Neural cell (in vitro differentiated cells): ENCODE results near the gene KCNK10. TPM values are rescaled to one million over a fixed set of nuclear protein-coding genes. Genes with fewer than 3 reads are reported as not detected.

Source experiments
- H2AFZ ChIP-seq: fragments of 200-600, 300-800 bp; sonication (generic), shearing (Covaris generic); 2 replicates; pipeline ENCODE4 v1.6.0; 2014; ENCODE audit warnings: low read depth, mild to moderate bottlenecking, antibody characterized with exemption, low read length, moderate library complexity
- H3F3A ChIP-seq: fragments of 200-600 bp; shearing (Covaris generic); 2 replicates; pipeline ENCODE4 v1.6.1; 2016; ENCODE audit warnings: mild to moderate bottlenecking, moderate library complexity, mixed read lengths, antibody characterized with exemption, low read length; ENCODE audit not compliant: insufficient read depth, poor library complexity, severe bottlenecking
- H3K27ac ChIP-seq: fragments of 200-600, 300-800 bp; sonication (generic), shearing (Covaris generic); 2 replicates; pipeline ENCODE4 v1.5.1; 2014; ENCODE audit warnings: mild to moderate bottlenecking, low read length, moderate library complexity
- H3K27me3 ChIP-seq: fragments of 300-800, 200-600 bp; sonication (generic), shearing (Covaris generic); 2 replicates; pipeline ENCODE4 v1.6.0; 2014; ENCODE audit warnings: mild to moderate bottlenecking, low read depth, low read length, moderate library complexity; ENCODE audit not compliant: insufficient read depth
- H3K36me3 ChIP-seq: fragments of 300-800, 200-600 bp; sonication (generic), shearing (Covaris generic); 2 replicates; pipeline ENCODE4 v1.5.1; 2014; ENCODE audit warnings: mild to moderate bottlenecking, antibody characterized with exemption, low read length, moderate library complexity; ENCODE audit not compliant: insufficient read depth
- H3K4me2 ChIP-seq: fragments of 300-800, 200-600 bp; sonication (generic), shearing (Covaris generic); 2 replicates; pipeline ENCODE4 v1.6.0; 2014; ENCODE audit warnings: mild to moderate bottlenecking, low read length
- H3K4me3 ChIP-seq: fragments of 300-800, 200-600 bp; sonication (generic), shearing (Covaris generic); 2 replicates; pipeline ENCODE4 v1.5.1; 2014; ENCODE audit warnings: mild to moderate bottlenecking, low read length, moderate library complexity
- H3K79me2 ChIP-seq: fragments of 200-600 bp; shearing (Covaris generic); replicated peaks from 2 replicates; pipeline ENCODE4 v1.6.0; 2014; ENCODE audit warnings: mild to moderate bottlenecking, low read length, moderate library complexity; ENCODE audit not compliant: insufficient read depth
- H3K9ac ChIP-seq: fragments of 300-800, 200-600 bp; sonication (generic), shearing (Covaris generic); 2 replicates; pipeline ENCODE4 v1.6.1; 2016; ENCODE audit warnings: mild to moderate bottlenecking, low read length, mixed read lengths
- H3K9me2 ChIP-seq: fragments of 200-600 bp; shearing (Covaris generic); 2 replicates; pipeline ENCODE4 v1.6.1; 2016; ENCODE audit warnings: mild to moderate bottlenecking, low read length, mixed read lengths; ENCODE audit not compliant: insufficient read depth
- H3K9me3 ChIP-seq: fragments of 200-600, 300-800 bp; sonication (generic), shearing (Covaris generic); 2 replicates; pipeline ENCODE4 v1.6.1; 2016; ENCODE audit warnings: mild to moderate bottlenecking, mixed run types, low read length, moderate library complexity, mixed read lengths
- H4K20me1 ChIP-seq: fragments of 200-600 bp; shearing (Covaris generic); 2 replicates; pipeline ENCODE4 v1.6.1; 2016; ENCODE audit warnings: mild to moderate bottlenecking, mixed run types; ENCODE audit not compliant: insufficient read depth
- EP300 ChIP-seq: fragments of 450-650 bp; conservative IDR thresholded peaks from 2 replicates; pipeline ENCODE4 v1.6.1; 2014; ENCODE audit warnings: antibody characterized with exemption, mild to moderate bottlenecking, moderate library complexity; ENCODE audit not compliant: poor library complexity, severe bottlenecking
- EZH2 ChIP-seq: fragments of 200-600, 300-800 bp; shearing (Covaris generic), sonication (generic); IDR thresholded peaks from 2 replicates; pipeline ENCODE4 v1.6.1; 2014; ENCODE audit warnings: antibody characterized with exemption, low read length, borderline replicate concordance, mild to moderate bottlenecking; ENCODE audit not compliant: insufficient read depth, poor library complexity, severe bottlenecking
- MXI1 ChIP-seq: fragments of 450-650 bp; conservative IDR thresholded peaks from 2 replicates; pipeline ENCODE4 v1.6.1; 2014; ENCODE audit warnings: antibody characterized with exemption, mild to moderate bottlenecking; ENCODE audit not compliant: poor library complexity, severe bottlenecking
- POLR2AphosphoS5 ChIP-seq: IDR thresholded peaks from 2 replicates; pipeline ENCODE4 v1.6.1; 2012
- RAD21 ChIP-seq: fragments of 450-650 bp; conservative IDR thresholded peaks from 2 replicates; pipeline ENCODE4 v1.6.1; 2014; ENCODE audit warnings: antibody characterized with exemption, mild to moderate bottlenecking, moderate library complexity
- TAF1 ChIP-seq: IDR thresholded peaks from 2 replicates; pipeline ENCODE4 v1.6.1; 2012; ENCODE audit warnings: low read depth
- polyA plus RNA-seq: library from polyadenylated mRNA; depleted of rRNA; stranded (reverse); fragments of >200 nt; gene quantifications from 2 replicates; pipeline ENCODE4 v1.2.3, GENCODE V29; 2014
- TF ChIP-seq, protein P1 (sequence below): IDR thresholded peaks from 2 replicates; pipeline ENCODE4 v1.6.1; 2012; ENCODE audit warnings: borderline replicate concordance

The KCNK10 gene
- polyA plus RNA-seq, 1 donor from 2014 or later = 6.9 TPM

GRCh38 chr14:88342980-88343379 is 19.9 kb upstream of the KCNK10 start:
- no peak overlapping the region for H3K27ac ChIP-seq
- H3K4me3 ChIP-seq = no peak overlapping the region
- H3K79me2 ChIP-seq = no peaks in the 10 kb centered on the region
- no peaks in the 10 kb centered on the region for H3K36me3 ChIP-seq
- H3K9ac ChIP-seq = no peak overlapping the region
- H2AFZ ChIP-seq = no peak overlapping the region
- H3K27me3 ChIP-seq = no peaks in the 10 kb centered on the region
- H3K9me2 ChIP-seq = no peaks in the 10 kb centered on the region
- TF ChIP-seq EZH2 (no peak), RAD21 (no peak)
- H3K4me2 ChIP-seq = no peak overlapping the region
- no peaks in the 10 kb centered on the region for H3F3A ChIP-seq
- no peaks in the 10 kb centered on the region for H3K9me3 ChIP-seq
- H4K20me1 ChIP-seq = no peaks in the 10 kb centered on the region

GRCh38 chr14:88340357-88340756 is 17.3 kb upstream of the KCNK10 start:
- TF ChIP-seq EZH2 = no peak
- TF ChIP-seq RAD21 = no peak
- no peak for TF ChIP-seq EP300

GRCh38 chr14:88333036-88333435 is 10.0 kb upstream of the KCNK10 start:
- Histone ChIP-seq H4K20me1 (no peaks in the 10 kb centered on the region), H3K36me3 (no peaks in the 10 kb centered on the region), H3K9me2 (no peaks in the 10 kb centered on the region), H2AFZ (no peak overlapping the region), H3K4me3 (no peak overlapping the region), H3K79me2 (no peaks in the 10 kb centered on the region), H3K4me2 (no peak overlapping the region), H3F3A (no peaks in the 10 kb centered on the region), H3K9ac (no peak overlapping the region), H3K27ac (no peak overlapping the region), H3K9me3 (no peaks in the 10 kb centered on the region), H3K27me3 (no peaks in the 10 kb centered on the region)
- TF ChIP-seq EZH2 = no peak
- no peak for TF ChIP-seq RAD21
- no peak for TF ChIP-seq TAF1
- no peak for TF ChIP-seq POLR2AphosphoS5
- TF ChIP-seq MXI1 = no peak
- TF ChIP-seq, protein P1, sequence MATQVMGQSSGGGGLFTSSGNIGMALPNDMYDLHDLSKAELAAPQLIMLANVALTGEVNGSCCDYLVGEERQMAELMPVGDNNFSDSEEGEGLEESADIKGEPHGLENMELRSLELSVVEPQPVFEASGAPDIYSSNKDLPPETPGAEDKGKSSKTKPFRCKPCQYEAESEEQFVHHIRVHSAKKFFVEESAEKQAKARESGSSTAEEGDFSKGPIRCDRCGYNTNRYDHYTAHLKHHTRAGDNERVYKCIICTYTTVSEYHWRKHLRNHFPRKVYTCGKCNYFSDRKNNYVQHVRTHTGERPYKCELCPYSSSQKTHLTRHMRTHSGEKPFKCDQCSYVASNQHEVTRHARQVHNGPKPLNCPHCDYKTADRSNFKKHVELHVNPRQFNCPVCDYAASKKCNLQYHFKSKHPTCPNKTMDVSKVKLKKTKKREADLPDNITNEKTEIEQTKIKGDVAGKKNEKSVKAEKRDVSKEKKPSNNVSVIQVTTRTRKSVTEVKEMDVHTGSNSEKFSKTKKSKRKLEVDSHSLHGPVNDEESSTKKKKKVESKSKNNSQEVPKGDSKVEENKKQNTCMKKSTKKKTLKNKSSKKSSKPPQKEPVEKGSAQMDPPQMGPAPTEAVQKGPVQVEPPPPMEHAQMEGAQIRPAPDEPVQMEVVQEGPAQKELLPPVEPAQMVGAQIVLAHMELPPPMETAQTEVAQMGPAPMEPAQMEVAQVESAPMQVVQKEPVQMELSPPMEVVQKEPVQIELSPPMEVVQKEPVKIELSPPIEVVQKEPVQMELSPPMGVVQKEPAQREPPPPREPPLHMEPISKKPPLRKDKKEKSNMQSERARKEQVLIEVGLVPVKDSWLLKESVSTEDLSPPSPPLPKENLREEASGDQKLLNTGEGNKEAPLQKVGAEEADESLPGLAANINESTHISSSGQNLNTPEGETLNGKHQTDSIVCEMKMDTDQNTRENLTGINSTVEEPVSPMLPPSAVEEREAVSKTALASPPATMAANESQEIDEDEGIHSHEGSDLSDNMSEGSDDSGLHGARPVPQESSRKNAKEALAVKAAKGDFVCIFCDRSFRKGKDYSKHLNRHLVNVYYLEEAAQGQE = no peak

More at GRCh38 chr14:88340357-88340756, 17.3 kb upstream of the KCNK10 start:
- no peak overlapping the region for H3K4me3 ChIP-seq
- H4K20me1 ChIP-seq = no peaks in the 10 kb centered on the region
- no peaks in the 10 kb centered on the region for H3F3A ChIP-seq
- H3K36me3 ChIP-seq = no peaks in the 10 kb centered on the region
- H3K4me2 ChIP-seq = no peak overlapping the region
- H3K9me3 ChIP-seq = no peaks in the 10 kb centered on the region
- H2AFZ ChIP-seq = no peak overlapping the region
- H3K9me2 ChIP-seq = no peaks in the 10 kb centered on the region
- no peak overlapping the region for H3K9ac ChIP-seq
- no peak overlapping the region for H3K27ac ChIP-seq
- H3K79me2 ChIP-seq = no peaks in the 10 kb centered on the region
- no peaks in the 10 kb centered on the region for H3K27me3 ChIP-seq
